ENCODE results near the gene OLR1. TPM values are rescaled to one million over a fixed set of nuclear protein-coding genes. Genes with fewer than 3 reads are reported as not detected.

The OLR1 gene
- total RNA-seq, 1 donor from 2014 or later = not detected

- no peak within 1 kb of the TSS for H3K27ac Mint-ChIP-seq
Measured at GRCh38 chr12:10178821-10179220, 6.9 kb upstream of the OLR1 start, which contains the start of gene TMEM52B. TSS of gene TMEM52B (plus strand) at chr12:10179032. CDS start at chr12:10179575, 543 bp downstream.

GRCh38 chr12:10175846-10176636 is 4.1 kb upstream of the OLR1 start:
- Mint-ChIP-seq H3K36me3 (ENCODE audit: insufficient read depth) (no peaks in the 10 kb centered on the region), H3K27me3 (peaks cover 9% of the 10 kb centered on the region), H3K27ac (no peak overlapping the region), H3K9me3 (ENCODE audit: low read depth) (no peaks in the 10 kb centered on the region), H3K4me1 (ENCODE audit: low read depth) (peaks cover 9% of the 10 kb centered on the region), H3K4me3 (ENCODE audit: low read depth) (no peak overlapping the region)
- no peak for DNase-seq (ENCODE audit: low spot score, unreplicated experiment)
- peak; percentile 15 for TF ChIP-seq CTCF (IDR thresholded peaks at IDR 0.05; ENCODE audit: unreplicated experiment)

More at GRCh38 chr12:10178821-10179220, 6.9 kb upstream of the OLR1 start, which contains the start of gene TMEM52B:
- no peak for DNase-seq (ENCODE audit: low spot score, unreplicated experiment)
- Mint-ChIP-seq H3K9me3 (ENCODE audit: low read depth) (no peaks in the 10 kb centered on the region), H3K36me3 (ENCODE audit: insufficient read depth) (no peaks in the 10 kb centered on the region), H3K4me3 (ENCODE audit: low read depth) (no peak within 1 kb of the TSS), H3K4me1 (ENCODE audit: low read depth) (peaks cover 9% of the 10 kb centered on the region), H3K27me3 (peaks cover 9% of the 10 kb centered on the region)
- no peak for TF ChIP-seq CTCF (IDR thresholded peaks at IDR 0.05; ENCODE audit: unreplicated experiment)

GRCh38 chr12:10174986-10175614 is 3.2 kb upstream of the OLR1 start:
- H3K27ac Mint-ChIP-seq = no peak overlapping the region
- H3K9me3 Mint-ChIP-seq (ENCODE audit: low read depth) = no peaks in the 10 kb centered on the region
- TF ChIP-seq CTCF (IDR thresholded peaks at IDR 0.05; ENCODE audit: unreplicated experiment) = no peak
- DNase-seq (ENCODE audit: low spot score, unreplicated experiment) = no peak
- peaks cover 9% of the 10 kb centered on the region for H3K27me3 Mint-ChIP-seq
- no peaks in the 10 kb centered on the region for H3K36me3 Mint-ChIP-seq (ENCODE audit: insufficient read depth)
- no peak overlapping the region for H3K4me3 Mint-ChIP-seq (ENCODE audit: low read depth)
- H3K4me1 Mint-ChIP-seq (ENCODE audit: low read depth) = peaks cover 9% of the 10 kb centered on the region

- no peak for TF ChIP-seq CTCF (IDR thresholded peaks at IDR 0.05; ENCODE audit: unreplicated experiment)
- H3K27me3 Mint-ChIP-seq = no peaks in the 10 kb centered on the region
- no peak overlapping the region for H3K27ac Mint-ChIP-seq
Measured at GRCh38 chr12:10170216-10170615, 1.7 kb downstream of the OLR1 start.

GRCh38 chr12:10169104-10169503 is 2.8 kb downstream of the OLR1 start:
- H3K27ac Mint-ChIP-seq = no peak overlapping the region
- H3K4me3 Mint-ChIP-seq (ENCODE audit: low read depth) = no peak overlapping the region
- H3K27me3 Mint-ChIP-seq = no peaks in the 10 kb centered on the region
- H3K4me1 Mint-ChIP-seq (ENCODE audit: low read depth) = no peaks in the 10 kb centered on the region
- no peak for TF ChIP-seq CTCF (IDR thresholded peaks at IDR 0.05; ENCODE audit: unreplicated experiment)
- no peak for DNase-seq (ENCODE audit: low spot score, unreplicated experiment)
- no peaks in the 10 kb centered on the region for H3K36me3 Mint-ChIP-seq (ENCODE audit: insufficient read depth)
- no peaks in the 10 kb centered on the region for H3K9me3 Mint-ChIP-seq (ENCODE audit: low read depth)

More at GRCh38 chr12:10170216-10170615, 1.7 kb downstream of the OLR1 start:
- Mint-ChIP-seq H3K9me3 (ENCODE audit: low read depth) (no peaks in the 10 kb centered on the region), H3K4me3 (ENCODE audit: low read depth) (no peak overlapping the region), H3K4me1 (ENCODE audit: low read depth) (no peaks in the 10 kb centered on the region), H3K36me3 (ENCODE audit: insufficient read depth) (no peaks in the 10 kb centered on the region)
- DNase-seq (ENCODE audit: low spot score, unreplicated experiment) = no peak

All from progenitor cell of endocrine pancreas (in vitro differentiated cells).